SK-N-MC (cell line): ENCODE measurements around the gene FBF1.
"Not testable (repeated sequence)": the region's sequence is repeated elsewhere in the genome, so short reads cannot be mapped to it uniquely, and the experiment has no call there.

Experiments
- EZH2 ChIP-seq: fragments of 200-600 bp; sonication (generic); IDR thresholded peaks from one replicate; pipeline ENCODE4 v1.6.1; 2017; ENCODE audit warnings: antibody characterized with exemption
- POLR2AphosphoS5 ChIP-seq: IDR thresholded peaks from 2 replicates; pipeline ENCODE4 v1.6.1; 2012; ENCODE audit warnings: mild to moderate bottlenecking, low read depth, low read length, borderline replicate concordance

DNA sequence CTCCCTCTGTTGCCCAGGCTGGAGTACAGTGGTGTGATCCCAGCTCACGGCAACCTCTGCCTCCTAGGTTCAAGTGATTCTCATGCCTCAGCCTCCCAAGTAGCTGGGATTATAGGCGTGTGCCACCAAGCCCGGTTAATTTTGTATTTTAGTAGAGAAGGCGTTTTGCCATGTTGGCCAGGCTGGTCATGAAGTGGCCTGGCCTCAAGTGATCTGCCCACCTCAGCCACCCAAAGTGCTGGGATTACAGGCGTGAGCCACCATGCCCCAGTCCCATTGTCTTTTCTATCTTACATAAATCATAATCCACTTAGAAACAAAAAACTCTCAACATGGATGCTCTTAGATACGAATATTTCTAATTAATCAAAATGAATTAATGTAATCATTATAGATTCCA, 34.3 kb upstream of the FBF1 start:
- TF ChIP-seq EZH2, POLR2AphosphoS5: not testable (repeated sequence)
